DND-41 (cell line): Measurements from ENCODE around the gene U2SURP.

Experiments used
- CTCF ChIP-seq: IDR thresholded peaks from 2 replicates; pipeline ENCODE4 v1.5.1; 2012; ENCODE audit warnings: borderline replicate concordance, low read length, moderate library complexity, mild to moderate bottlenecking; ENCODE audit not compliant: poor library complexity, severe bottlenecking; ENCODE audit errors: extremely low read depth
- EZH2 ChIP-seq: IDR thresholded peaks from 3 replicates; pipeline ENCODE4 v1.6.1; 2012; ENCODE audit warnings: borderline replicate concordance, low read depth, mild to moderate bottlenecking, moderate library complexity, low read length, inconsistent platforms; ENCODE audit not compliant: severe bottlenecking

- TF ChIP-seq CTCF (no peak), EZH2 (no peak)
Observed at GRCh38 chr3:143084856-143085731, 83.7 kb downstream of the U2SURP start.
